Activated CD4-positive, alpha-beta T cell treated with anti-CD3 and anti-CD28 coated beads, Interleukin-2, amount 50 U/mL, for 1 hour (primary cell): ENCODE data around the gene GPX8.

ENCODE experiments used
- DNase-seq: peaks from one replicate; pipeline ENCODE4 v3.0.0-alpha.2; 2020

Gene GPX8

GRCh38 chr5:55172937-55173686, 13.1 kb downstream of the GPX8 start, which contains the start of gene CDC20B:
TSS of gene CDC20B (minus strand) at chr5:55173177. CDS start at chr5:55173000, 177 bp downstream.
- peak; percentile 61 for DNase-seq

- no peak for DNase-seq
Observed at GRCh38 chr5:55173687-55174230, 13.8 kb downstream of the GPX8 start.

GRCh38 chr5:55175781-55176175, 15.8 kb downstream of the GPX8 start:
- DNase-seq, result no peak

- no peak for DNase-seq
Observed at GRCh38 chr5:55176176-55176818, 16.3 kb downstream of the GPX8 start.

- DNase-seq, result no peak
Observed at GRCh38 chr5:55177078-55177477, 17.1 kb downstream of the GPX8 start.

GRCh38 chr5:55180016-55180415, 20.0 kb downstream of the GPX8 start:
- no peak for DNase-seq

GRCh38 chr5:55187370-55187769, 27.4 kb downstream of the GPX8 start:
- no peak for DNase-seq

GRCh38 chr5:55188656-55189540, 28.9 kb downstream of the GPX8 start:
- no peak for DNase-seq

- DNase-seq, result no peak
Observed at GRCh38 chr5:55191165-55191564, 31.2 kb downstream of the GPX8 start.

GRCh38 chr5:55205001-55205400, 45.0 kb downstream of the GPX8 start:
- DNase-seq, result no peak

GRCh38 chr5:55211184-55211874, 51.4 kb downstream of the GPX8 start:
- no peak for DNase-seq
